Suppressor macrophage (primary cell): ENCODE results near the gene RASA3.
"Not testable (repeated sequence)": the region's sequence is repeated elsewhere in the genome, so short reads cannot be mapped to it uniquely, and the experiment has no call there.

ENCODE experiments used
- DNase-seq, 4 experiments: peaks; one replicate each; pipeline ENCODE4 v3.0.0-alpha.2; 2020 to 2022

Gene RASA3

DNA sequence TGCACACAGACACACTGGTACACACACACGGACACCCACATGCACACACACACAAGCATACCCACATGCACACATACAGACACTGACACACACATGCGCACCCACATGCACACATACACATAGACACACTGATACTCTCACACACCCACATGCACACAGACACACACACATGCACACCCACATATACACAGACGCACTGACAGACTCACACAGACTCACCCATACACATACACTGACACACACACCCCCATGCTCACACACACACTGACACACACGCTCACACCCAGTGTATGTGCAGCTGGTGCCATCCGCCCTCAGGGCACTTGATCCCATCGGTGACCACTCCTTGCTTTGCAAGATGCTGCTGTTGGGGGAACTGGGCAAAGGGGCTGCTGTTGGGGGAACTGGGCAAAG, 9.7 kb upstream of the RASA3 start:
- no peak for DNase-seq

DNA sequence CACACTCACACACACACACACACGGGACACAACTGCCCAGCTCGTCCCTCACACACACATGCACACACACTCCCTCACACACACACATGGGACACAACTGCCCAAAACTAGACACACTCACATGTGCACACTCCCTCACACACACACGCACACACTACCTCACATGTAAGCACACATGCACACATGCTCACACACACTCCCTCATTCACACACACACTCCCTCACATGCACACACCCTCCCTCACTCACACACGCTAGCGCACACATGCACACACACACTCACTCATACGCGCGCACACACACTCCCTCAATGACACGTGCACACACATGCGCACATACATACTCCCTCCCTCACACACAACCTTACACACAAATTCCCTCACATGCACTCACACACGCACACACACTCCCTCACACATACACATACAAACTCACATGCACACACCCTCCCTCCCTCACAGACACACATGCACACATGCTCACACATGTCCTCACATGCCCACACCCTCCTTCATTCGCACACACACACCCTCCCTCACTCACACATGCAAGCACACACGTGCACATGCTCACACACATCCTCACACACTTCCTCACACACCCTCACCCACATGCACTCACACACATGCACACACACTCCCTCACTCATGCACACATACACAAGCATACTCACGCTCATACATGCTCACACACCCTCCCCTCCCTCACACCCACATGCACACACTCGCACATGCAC, 9.0 kb upstream of the RASA3 start:
- no peak for DNase-seq

DNA sequence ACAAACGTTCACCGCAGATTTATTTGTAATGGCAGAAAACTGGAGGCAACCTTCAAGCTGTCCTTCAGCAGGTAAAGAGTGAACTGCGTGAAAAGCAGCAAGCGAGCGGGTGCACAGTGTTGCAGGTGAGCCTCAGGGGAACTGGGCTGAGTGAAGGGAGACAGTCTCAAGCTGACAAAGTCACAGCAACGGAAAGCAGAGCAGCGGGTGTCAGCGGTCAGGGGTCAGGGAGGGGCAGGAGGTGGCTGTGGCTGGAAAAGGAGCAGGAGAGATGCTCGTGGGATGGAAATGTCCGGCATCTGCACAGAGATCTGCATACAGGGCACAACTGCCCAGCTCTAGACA, 8.5 kb upstream of the RASA3 start:
- DNase-seq, result no peak

DNA sequence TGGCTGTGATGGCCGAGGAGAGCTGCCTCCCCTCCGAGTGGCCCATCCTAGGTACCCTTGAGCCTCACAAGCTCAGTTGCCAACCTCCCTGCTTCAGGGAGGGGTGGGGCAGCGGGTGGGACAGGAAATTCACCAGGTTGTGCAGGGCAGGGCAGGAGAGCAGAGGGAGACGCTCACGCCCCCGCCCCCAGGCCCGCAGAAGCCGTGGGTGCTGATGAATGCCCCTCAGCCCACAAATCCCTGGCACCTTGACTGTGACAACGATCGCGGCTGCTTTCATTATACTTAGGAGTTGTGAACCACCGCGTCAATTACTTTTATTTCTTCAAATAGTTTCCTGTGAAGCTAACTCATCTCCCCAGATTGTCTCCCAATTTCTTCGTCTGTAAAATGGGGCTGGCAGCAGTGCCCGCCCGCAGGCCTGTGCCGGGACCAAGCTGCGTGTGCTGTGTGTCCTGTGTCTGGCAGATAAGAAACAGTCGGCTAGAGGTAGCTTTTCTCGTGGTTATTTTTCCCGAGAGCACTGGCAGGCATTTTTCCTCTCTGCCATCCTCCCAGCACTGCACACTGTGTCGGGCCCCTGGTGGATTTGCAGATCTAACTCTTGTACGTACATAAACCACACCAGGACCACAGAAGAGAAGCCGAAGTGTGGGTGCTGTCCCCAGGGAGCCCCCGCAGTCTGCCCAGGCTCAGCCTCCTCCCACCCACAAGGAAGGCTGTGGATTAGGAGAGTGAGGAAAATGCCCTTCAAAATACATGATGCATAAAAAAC, 7.9 kb upstream of the RASA3 start:
- DNase-seq, result no peak

DNA sequence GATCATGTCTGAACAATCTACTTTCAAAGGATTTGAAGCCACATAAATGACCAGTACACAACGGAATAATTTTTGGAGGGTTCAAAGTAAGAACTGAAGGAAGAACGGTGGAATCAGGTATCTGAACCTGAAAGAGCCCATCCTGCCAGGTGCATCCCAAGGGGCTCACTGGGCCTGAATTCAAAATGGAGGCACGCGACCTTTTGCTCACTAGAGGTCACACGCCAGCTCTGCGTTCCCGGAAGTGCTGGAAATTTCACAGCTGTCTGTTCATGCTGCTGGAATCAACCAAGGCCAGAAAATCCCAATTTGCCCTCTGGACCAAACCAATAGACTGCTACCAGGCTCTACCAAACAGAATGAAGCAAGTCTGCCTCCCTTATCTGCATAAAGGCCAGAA, 4.2 kb upstream of the RASA3 start:
- no peak for DNase-seq

GRCh38 chr13:114135731-114136171, 3.3 kb upstream of the RASA3 start:
- DNase-seq, result no peak

DNA sequence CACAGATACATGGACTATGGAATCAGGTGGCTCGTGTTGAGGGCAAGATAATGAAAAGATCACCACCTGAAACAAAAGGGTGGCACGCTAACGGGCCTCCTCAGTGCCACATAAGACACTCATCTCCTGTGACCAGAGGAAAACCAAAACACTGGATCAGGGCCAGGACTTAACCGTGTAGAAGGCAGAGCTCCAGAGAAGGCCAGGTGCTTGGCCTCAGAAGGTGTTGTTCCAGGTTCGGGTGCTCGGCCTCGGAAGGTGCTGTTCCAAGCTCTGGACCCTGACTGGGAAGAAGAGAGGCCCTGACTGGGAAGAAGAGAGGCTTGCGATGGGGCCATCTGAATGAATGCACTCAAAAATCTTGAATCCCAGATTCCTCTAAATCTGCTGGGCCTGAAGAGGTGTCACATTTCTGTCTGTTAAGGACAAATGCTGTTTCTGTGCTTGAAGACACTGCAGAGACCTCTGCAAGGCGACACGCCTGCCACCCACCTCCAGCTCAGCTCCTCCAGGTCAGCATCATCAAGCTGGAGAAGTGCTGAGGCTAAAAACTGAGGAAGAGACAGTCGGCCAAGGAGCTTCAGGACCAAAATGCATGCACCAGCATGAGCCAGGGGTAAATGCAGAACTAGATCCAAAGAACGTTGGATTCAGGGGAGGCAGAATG, 2.7 kb upstream of the RASA3 start:
- no peak for DNase-seq

GRCh38 chr13:114134111-114134943, 1.9 kb upstream of the RASA3 start:
- DNase-seq, result peak in 1 of 4 experiments; percentile 24

DNA sequence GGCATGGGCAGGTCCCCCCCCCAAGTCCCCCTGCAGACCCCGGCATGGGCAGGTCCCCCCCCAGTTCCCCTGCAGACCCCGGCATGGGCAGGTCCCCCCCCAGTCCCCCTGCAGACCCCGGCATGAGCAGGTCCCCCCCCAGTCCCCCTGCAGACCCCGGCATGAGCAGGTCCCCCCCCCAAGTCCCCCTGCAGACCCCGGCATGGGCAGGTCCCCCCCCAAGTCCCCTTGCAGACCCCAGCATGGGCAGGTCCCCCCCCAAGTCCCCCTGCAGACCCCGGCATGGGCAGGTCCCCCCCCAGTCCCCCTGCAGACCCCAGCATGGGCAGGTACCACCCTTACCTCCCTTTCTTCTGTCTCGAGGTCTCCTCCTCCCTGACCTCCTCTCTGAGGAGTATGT, 1.1 kb upstream of the RASA3 start:
- not testable (repeated sequence) for DNase-seq

- DNase-seq, result not testable (repeated sequence)
Observed at GRCh38 chr13:114133126-114133525, 703 bp upstream of the RASA3 start.

- peak; percentile 48 to 68 (median 61) for DNase-seq
Observed at GRCh38 chr13:114131583-114132418, 622 bp downstream of the RASA3 start.

- DNase-seq, result peak; percentile 76 to 83 (median 78)
Observed at GRCh38 chr13:114130837-114131582, 1.4 kb downstream of the RASA3 start.

DNA sequence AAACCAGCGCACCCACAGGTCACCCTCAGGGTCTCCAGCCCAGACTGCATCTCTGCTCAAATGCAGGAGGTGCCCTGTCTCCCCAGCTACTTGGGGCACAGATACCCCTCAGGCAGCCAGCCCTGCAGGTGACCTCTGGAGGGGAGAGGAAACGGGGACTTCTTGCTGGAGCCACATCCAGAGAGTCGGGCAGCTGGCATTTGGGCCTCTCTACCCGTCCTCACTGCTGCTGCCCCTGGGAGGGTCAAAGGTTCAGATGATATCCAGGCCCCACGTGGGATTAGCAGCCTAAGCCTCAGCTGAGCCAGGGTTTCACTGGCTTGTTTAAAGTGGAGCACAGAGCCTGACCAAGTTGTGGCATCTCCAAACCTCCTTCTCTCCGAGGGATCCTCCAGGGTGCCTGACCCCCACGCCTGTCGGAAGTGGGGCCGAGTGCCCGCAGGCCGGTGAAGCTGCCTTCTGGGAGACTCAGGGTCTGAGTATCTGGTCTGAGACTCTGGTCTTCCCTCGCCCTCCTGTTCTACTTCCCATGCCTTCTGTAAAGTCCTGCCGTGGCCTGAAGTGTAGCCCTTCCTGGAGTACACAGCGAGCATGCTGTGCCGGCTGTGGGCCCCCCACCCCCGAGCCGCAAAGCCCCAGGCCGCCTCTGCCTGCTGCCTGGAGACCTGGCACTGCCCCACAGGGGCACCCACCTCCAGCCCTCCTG, 2.1 kb downstream of the RASA3 start:
- DNase-seq, result no peak

DNA sequence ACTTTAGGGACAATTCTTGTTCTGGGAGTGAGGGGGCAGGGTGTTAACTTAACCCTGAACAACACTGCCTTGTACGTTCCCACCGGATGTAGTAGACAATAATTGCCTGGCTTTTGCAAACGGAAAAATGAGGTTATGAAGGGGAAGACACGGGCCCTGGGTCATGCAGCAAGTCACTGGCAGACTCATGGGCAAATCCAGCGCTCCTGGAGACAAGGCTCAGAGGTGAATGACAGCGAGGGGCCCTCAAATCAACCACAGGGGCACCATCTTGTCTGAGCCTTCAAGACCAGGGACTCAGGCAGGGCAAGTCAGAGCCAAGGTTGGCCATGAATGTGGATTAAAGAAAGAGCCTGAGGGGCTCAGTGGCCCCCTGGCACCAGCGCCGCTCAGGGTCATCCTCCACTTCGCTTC, 2.8 kb downstream of the RASA3 start:
- peak in 3 of 4 experiments; percentile 27 to 52 (median 36) for DNase-seq

DNA sequence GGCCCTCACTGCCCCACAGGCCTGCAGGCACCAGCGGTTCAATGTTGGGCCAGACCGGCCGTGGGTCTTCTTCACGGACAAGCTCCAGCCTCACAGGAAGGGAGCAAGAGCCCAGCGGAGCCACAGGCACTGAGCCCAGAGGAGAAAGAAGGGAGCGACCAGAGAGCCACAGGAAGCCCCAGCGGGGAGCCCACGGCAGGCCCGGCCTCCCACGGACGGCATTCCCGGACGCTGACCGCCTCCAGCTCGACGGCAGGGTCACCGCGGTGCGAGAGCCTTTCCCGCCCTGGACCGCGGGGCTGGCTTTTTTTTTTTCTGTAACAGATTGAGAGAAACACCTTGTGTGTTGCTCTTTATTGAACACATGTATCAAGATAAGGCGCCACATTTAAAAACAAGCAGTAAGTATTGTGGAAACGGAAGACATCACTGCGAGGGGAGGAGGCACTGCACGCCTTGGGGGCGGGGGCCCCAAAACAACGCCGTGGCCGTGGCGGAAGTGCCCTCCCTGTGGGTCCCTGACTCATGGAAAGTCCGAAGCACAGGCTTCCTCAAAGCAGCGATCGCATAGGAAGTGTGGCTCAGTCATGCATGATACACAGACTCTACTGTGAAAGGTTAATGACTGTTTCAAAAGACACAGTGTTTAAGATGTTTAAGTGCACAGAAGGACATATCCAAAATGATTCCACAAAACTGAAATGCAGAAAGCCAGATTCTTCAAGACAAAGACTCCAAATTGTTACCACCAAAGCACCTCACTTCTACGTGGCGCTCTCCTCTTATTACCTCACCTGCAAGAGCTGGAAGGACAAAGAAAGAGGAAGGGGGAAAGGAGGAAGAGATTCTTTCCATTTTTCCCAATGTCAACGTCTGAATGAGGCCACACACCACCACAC, 3.5 kb downstream of the RASA3 start:
- DNase-seq, result peak; percentile 96 to 99 (median 98)

GRCh38 chr13:114128348-114128623, 4.1 kb downstream of the RASA3 start:
- DNase-seq, result no peak

DNA sequence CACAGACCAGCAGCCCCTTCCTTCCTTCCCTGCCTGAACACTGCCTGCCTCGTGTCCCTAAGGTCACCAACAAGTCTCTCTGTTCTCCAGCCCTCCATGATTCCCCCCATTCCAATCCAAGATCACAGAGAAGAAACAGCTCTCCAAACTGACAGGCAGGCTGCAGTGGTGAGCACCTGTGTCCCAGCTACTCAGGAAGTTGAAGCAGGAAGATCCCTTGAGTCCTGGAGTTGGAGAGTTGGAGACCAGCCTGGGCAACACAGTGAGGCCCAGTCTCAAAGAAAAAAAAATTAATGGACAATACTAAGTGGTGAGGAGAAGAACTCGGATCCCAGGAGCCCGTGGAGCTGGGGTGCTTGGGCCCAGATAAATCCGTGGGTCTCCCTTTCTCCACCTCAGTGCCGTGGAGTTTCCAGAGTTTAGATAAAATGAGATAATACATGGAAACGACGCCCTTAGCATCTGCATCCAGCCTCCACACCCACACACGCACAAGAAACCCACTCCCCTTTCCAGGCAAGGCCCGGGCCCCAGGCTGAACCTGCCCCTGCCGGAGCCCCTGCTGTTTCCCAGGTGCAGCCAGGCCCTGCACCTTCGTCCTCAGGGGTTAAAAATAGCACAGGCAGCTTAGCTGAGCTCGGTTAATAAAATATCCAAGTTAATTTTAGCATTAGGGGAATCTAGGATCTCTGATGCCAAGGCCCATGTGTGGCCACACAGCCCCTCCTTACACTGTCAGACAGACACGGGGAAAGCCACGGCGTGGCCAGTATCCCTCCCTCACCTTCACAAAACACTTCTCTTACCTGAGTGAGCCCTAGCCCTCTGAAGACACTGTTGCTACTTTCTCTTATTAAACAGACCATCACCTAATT, 4.7 kb downstream of the RASA3 start:
- DNase-seq, result peak in 2 of 4 experiments; percentile 36 to 41

DNA sequence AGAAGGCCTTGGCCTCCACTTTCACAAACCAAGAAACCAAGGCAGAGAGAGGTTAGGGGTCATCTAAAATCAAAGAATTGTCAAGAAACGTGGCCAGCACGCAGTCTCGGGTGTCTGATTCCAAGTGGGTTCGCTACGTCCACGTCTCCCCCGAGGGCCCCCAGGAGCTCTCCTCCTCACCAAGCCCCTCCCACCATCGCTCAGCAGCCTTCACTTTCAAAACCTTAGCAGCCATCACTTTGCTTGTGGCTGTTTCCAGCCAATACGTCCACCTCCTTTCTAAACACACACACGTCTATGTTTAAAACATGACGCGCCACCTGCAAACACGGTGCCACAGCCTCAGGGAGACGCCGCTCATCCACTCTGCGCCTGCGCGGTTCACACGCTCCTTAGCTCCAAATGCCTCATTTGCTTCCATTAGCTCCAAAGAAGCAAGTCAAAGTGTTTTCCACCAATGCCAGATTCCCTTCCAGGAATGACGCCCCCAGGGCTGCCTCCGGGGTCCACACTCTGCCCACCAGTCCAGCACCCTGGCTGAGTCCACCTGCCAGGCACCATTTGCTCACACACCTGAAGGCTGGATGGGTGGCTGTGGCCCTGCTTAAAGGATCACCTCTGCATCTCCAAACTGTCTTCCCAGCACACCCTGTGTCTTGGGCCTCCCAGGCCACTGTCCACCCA, 5.5 kb downstream of the RASA3 start:
- no peak for DNase-seq
